ENCODE data around the gene CC2D1B. TPM values are rescaled to one million over a fixed set of nuclear protein-coding genes. Genes with fewer than 3 reads are reported as not detected.
"Not testable (repeated sequence)": the region's sequence is repeated elsewhere in the genome, so short reads cannot be mapped to it uniquely, and the experiment has no call there.

CC2D1B gene
- total RNA-seq, 1 donor from 2014 or later: 43.1 TPM

GRCh38 chr1:52393174-52393573 is 27.2 kb upstream of the CC2D1B start:
- no peak for DNase-seq (ENCODE audit: low spot score)
- no peak overlapping the region for H3K4me3 Mint-ChIP-seq (ENCODE audit: unreplicated experiment)
- peaks cover 3% of the 10 kb centered on the region for H3K36me3 Mint-ChIP-seq (ENCODE audit: low read depth, unreplicated experiment)
- no peaks in the 10 kb centered on the region for H3K4me1 Mint-ChIP-seq (ENCODE audit: unreplicated experiment)
- no peaks in the 10 kb centered on the region for H3K9me3 Mint-ChIP-seq (ENCODE audit: unreplicated experiment)
- no peaks in the 10 kb centered on the region for H3K27me3 Mint-ChIP-seq (ENCODE audit: unreplicated experiment)
- TF ChIP-seq CTCF (IDR thresholded peaks at IDR 0.05; ENCODE audit: unreplicated experiment): no peak
- no peak overlapping the region for H3K27ac Mint-ChIP-seq (ENCODE audit: unreplicated experiment)

- Mint-ChIP-seq H3K9me3 (ENCODE audit: unreplicated experiment) (no peaks in the 10 kb centered on the region), H3K4me1 (ENCODE audit: unreplicated experiment) (no peaks in the 10 kb centered on the region), H3K27me3 (ENCODE audit: unreplicated experiment) (no peaks in the 10 kb centered on the region), H3K36me3 (ENCODE audit: low read depth, unreplicated experiment) (peaks cover 4% of the 10 kb centered on the region), H3K27ac (ENCODE audit: unreplicated experiment) (peak overlapping the region; percentile 74), H3K4me3 (ENCODE audit: unreplicated experiment) (no peak overlapping the region)
- no peak for TF ChIP-seq CTCF (IDR thresholded peaks at IDR 0.05; ENCODE audit: unreplicated experiment)
- DNase-seq (ENCODE audit: low spot score): no peak
Measured at GRCh38 chr1:52386458-52386857, 20.5 kb upstream of the CC2D1B start.

GRCh38 chr1:52385376-52385775 is 19.4 kb upstream of the CC2D1B start:
- TF ChIP-seq CTCF (IDR thresholded peaks at IDR 0.05; ENCODE audit: unreplicated experiment): no peak
- Mint-ChIP-seq H3K4me1 (ENCODE audit: unreplicated experiment) (no peaks in the 10 kb centered on the region), H3K27ac (ENCODE audit: unreplicated experiment) (no peak overlapping the region), H3K27me3 (ENCODE audit: unreplicated experiment) (no peaks in the 10 kb centered on the region), H3K36me3 (ENCODE audit: low read depth, unreplicated experiment) (peaks cover 4% of the 10 kb centered on the region), H3K9me3 (ENCODE audit: unreplicated experiment) (no peaks in the 10 kb centered on the region), H3K4me3 (ENCODE audit: unreplicated experiment) (no peak overlapping the region)
- no peak for DNase-seq (ENCODE audit: low spot score)

GRCh38 chr1:52369851-52370250 is 3.8 kb upstream of the CC2D1B start:
- H3K36me3 Mint-ChIP-seq (ENCODE audit: low read depth, unreplicated experiment); H3K9me3 Mint-ChIP-seq (ENCODE audit: unreplicated experiment); DNase-seq (ENCODE audit: low spot score); H3K27ac Mint-ChIP-seq (ENCODE audit: unreplicated experiment); H3K4me3 Mint-ChIP-seq (ENCODE audit: unreplicated experiment): not testable (repeated sequence)
- Mint-ChIP-seq H3K4me1 (ENCODE audit: unreplicated experiment) (peaks cover 14% of the 10 kb centered on the region), H3K27me3 (ENCODE audit: unreplicated experiment) (peaks cover 12% of the 10 kb centered on the region)

- H3K4me3 Mint-ChIP-seq (ENCODE audit: unreplicated experiment): peak overlapping the region; percentile 80
- H3K9me3 Mint-ChIP-seq (ENCODE audit: unreplicated experiment): no peaks in the 10 kb centered on the region
- peaks cover 22% of the 10 kb centered on the region for H3K4me1 Mint-ChIP-seq (ENCODE audit: unreplicated experiment)
- peaks cover 12% of the 10 kb centered on the region for H3K27me3 Mint-ChIP-seq (ENCODE audit: unreplicated experiment)
- H3K27ac Mint-ChIP-seq (ENCODE audit: unreplicated experiment): no peak overlapping the region
- no peak for TF ChIP-seq CTCF (IDR thresholded peaks at IDR 0.05; ENCODE audit: unreplicated experiment)
- peak; percentile 62 for DNase-seq (ENCODE audit: low spot score)
- peaks cover 10% of the 10 kb centered on the region for H3K36me3 Mint-ChIP-seq (ENCODE audit: low read depth, unreplicated experiment)
Measured at GRCh38 chr1:52368383-52369172, 2.6 kb upstream of the CC2D1B start.
